ENCODE data around the gene ZNF470. TPM values are rescaled to one million over a fixed set of nuclear protein-coding genes. Genes with fewer than 3 reads are reported as not detected.

The ZNF470 gene
- total and polyA plus RNA-seq, 2 of the 13 experiments (the other 11 are each of a cell fraction or from before 2014, with no cell fraction given) = not detected

- TF ChIP-seq AKNA (CRISPR knock-in tag; IDR thresholded peaks at IDR 0.05; ENCODE audit: borderline replicate concordance) (peak; percentile 99), SP5 (CRISPR knock-in tag; IDR thresholded peaks at IDR 0.05; ENCODE audit: borderline replicate concordance, low read depth) (peak; percentile 63), ZNF468 (CRISPR knock-in tag; IDR thresholded peaks at IDR 0.05) (peak; percentile 99), ZNF839 (CRISPR knock-in tag; IDR thresholded peaks at IDR 0.05; ENCODE audit: borderline replicate concordance) (peak; percentile 98), FOSL1 (CRISPR knock-in tag; IDR thresholded peaks at IDR 0.05; ENCODE audit: borderline replicate concordance) (peak; percentile 93), NR2F1 (CRISPR knock-in tag; IDR thresholded peaks at IDR 0.05) (peak in 1 of 2 experiments; percentile 81; a peak in 1 of 4 replicates), SMAD3 (CRISPR knock-in tag; IDR thresholded peaks at IDR 0.05) (peak; percentile 100), ZNF335 (CRISPR knock-in tag; IDR thresholded peaks at IDR 0.05) (peak; percentile 98), ZNF33A (CRISPR knock-in tag; IDR thresholded peaks at IDR 0.05; ENCODE audit: borderline replicate concordance) (peak; percentile 99), ZFY (CRISPR knock-in tag; IDR thresholded peaks at IDR 0.05) (peak; percentile 87), CREBL2 (CRISPR knock-in tag; IDR thresholded peaks at IDR 0.05; ENCODE audit: borderline replicate concordance) (peak; percentile 98), PHF5A (CRISPR knock-in tag; IDR thresholded peaks at IDR 0.05; ENCODE audit: low read depth, unreplicated experiment) (peak; percentile 93), ZNF574 (CRISPR knock-in tag; IDR thresholded peaks at IDR 0.05) (peak; percentile 96), ZFP41 (CRISPR knock-in tag; IDR thresholded peaks at IDR 0.05; ENCODE audit: borderline replicate concordance) (peak; percentile 100), CENPX (CRISPR knock-in tag; IDR thresholded peaks at IDR 0.05) (peak; percentile 93), NFKBIZ (CRISPR knock-in tag; IDR thresholded peaks at IDR 0.05) (peak; percentile 99), ZNF124 (CRISPR knock-in tag; IDR thresholded peaks at IDR 0.05) (peak; percentile 100), ZNF781 (CRISPR knock-in tag; IDR thresholded peaks at IDR 0.05; ENCODE audit: borderline replicate concordance, not compliant biosample characterization) (peak; percentile 100), NFATC3 (CRISPR knock-in tag; IDR thresholded peaks at IDR 0.05) (peak; percentile 99), TBP (CRISPR knock-in tag; IDR thresholded peaks at IDR 0.05) (no peak), ZNF296 (CRISPR knock-in tag; conservative IDR thresholded peaks at IDR 0.05) (peak; percentile 99), ZNF549 (CRISPR knock-in tag; IDR thresholded peaks at IDR 0.05) (peak; percentile 92)
- TF ChIP-seq, protein P1, sequence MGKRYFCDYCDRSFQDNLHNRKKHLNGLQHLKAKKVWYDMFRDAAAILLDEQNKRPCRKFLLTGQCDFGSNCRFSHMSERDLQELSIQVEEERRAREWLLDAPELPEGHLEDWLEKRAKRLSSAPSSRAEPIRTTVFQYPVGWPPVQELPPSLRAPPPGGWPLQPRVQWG (CRISPR knock-in tag; IDR thresholded peaks at IDR 0.05; ENCODE audit: borderline replicate concordance, low read depth) = peak; percentile 97
Measured at GRCh38 chr19:56637976-56638555, 70.8 kb downstream of the ZNF470 start (continued).
